ENCODE data around the gene LST1. TPM values are rescaled to one million over a fixed set of nuclear protein-coding genes. Genes with fewer than 3 reads are reported as not detected.

The LST1 gene
- total and polyA plus RNA-seq, 4 donors: 9.6 to 164 (median 87.4) TPM

GRCh38 chr6:31573239-31574105 is 12.6 kb upstream of the LST1 start:
- DNase-seq (no peak), ATAC-seq (ENCODE audit: insufficient read depth, low FRiP score) (no peak)
- Histone ChIP-seq H3K9me3 (ENCODE audit: control insufficient read depth in 4 of 4, insufficient read depth in 3 of 4, low read length in 3 of 4) (no peaks in the 10 kb centered on the region), H3K36me3 (ENCODE audit: control insufficient read depth in 4 of 4, insufficient read depth in 4 of 4, low read length in 4 of 4) (no peaks in the 10 kb centered on the region), H3K4me3 (no peak overlapping the region), H3K9ac (ENCODE audit: insufficient read depth in 1 of 2, low read length in 2 of 2) (no peak overlapping the region), H3K27me3 (ENCODE audit: control insufficient read depth in 3 of 3, insufficient read depth in 3 of 3, low read length in 2 of 3) (peaks cover 0 to 9% (median 0%) of the 10 kb centered on the region in 3 donors), H3K27ac (ENCODE audit: low read depth in 1 of 2, low read length in 1 of 2) (no peak overlapping the region), H3K4me1 (ENCODE audit: control insufficient read depth in 5 of 5, insufficient read depth in 5 of 5, low read length in 5 of 5) (no peaks in the 10 kb centered on the region)
- 93 to 94% methylated on average over 9 of the region's 9 CpGs for WGBS, 2 donors
- TF ChIP-seq, protein P1, sequence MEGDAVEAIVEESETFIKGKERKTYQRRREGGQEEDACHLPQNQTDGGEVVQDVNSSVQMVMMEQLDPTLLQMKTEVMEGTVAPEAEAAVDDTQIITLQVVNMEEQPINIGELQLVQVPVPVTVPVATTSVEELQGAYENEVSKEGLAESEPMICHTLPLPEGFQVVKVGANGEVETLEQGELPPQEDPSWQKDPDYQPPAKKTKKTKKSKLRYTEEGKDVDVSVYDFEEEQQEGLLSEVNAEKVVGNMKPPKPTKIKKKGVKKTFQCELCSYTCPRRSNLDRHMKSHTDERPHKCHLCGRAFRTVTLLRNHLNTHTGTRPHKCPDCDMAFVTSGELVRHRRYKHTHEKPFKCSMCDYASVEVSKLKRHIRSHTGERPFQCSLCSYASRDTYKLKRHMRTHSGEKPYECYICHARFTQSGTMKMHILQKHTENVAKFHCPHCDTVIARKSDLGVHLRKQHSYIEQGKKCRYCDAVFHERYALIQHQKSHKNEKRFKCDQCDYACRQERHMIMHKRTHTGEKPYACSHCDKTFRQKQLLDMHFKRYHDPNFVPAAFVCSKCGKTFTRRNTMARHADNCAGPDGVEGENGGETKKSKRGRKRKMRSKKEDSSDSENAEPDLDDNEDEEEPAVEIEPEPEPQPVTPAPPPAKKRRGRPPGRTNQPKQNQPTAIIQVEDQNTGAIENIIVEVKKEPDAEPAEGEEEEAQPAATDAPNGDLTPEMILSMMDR (IDR thresholded peaks at IDR 0.05; ENCODE audit: control extremely low read depth, extremely low read depth): no peak

DNA sequence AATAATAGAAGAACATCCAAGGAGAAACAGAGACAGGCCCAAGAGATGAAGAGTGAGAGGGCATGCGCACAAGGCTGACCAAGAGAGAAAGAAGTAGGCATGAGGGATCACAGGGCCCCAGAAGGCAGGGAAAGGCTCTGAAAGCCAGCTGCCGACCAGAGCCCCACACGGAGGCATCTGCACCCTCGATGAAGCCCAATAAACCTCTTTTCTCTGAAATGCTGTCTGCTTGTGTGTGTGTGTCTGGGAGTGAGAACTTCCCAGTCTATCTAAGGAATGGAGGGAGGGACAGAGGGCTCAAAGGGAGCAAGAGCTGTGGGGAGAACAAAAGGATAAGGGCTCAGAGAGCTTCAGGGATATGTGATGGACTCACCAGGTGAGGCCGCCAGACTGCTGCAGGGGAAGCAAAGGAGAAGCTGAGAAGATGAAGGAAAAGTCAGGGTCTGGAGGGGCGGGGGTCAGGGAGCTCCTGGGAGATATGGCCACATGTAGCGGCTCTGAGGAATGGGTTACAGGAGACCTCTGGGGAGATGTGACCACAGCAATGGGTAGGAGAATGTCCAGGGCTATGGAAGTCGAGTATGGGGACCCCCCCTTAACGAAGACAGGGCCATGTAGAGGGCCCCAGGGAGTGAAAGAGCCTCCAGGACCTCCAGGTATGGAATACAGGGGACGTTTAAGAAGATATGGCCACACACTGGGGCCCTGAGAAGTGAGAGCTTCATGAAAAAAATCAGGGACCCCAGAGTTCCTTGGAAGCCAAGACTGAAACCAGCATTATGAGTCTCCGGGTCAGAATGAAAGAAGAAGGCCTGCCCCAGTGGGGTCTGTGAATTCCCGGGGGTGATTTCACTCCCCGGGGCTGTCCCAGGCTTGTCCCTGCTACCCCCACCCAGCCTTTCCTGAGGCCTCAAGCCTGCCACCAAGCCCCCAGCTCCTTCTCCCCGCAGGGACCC is 11.7 kb upstream of the LST1 start:
- peaks cover 0 to 4% (median 0%) of the 10 kb centered on the region in 3 donors for H3K27me3 ChIP-seq (ENCODE audit: control insufficient read depth in 3 of 3, insufficient read depth in 3 of 3, low read length in 2 of 3)
- no peak overlapping the region for H3K27ac ChIP-seq (ENCODE audit: low read depth in 1 of 2, low read length in 1 of 2)
- H3K4me3 ChIP-seq: no peak overlapping the region
- ATAC-seq (ENCODE audit: insufficient read depth, low FRiP score) (no peak), DNase-seq (no peak)
- no peak overlapping the region for H3K9ac ChIP-seq (ENCODE audit: insufficient read depth in 1 of 2, low read length in 2 of 2)
- no peaks in the 10 kb centered on the region for H3K9me3 ChIP-seq (ENCODE audit: control insufficient read depth in 4 of 4, insufficient read depth in 3 of 4, low read length in 3 of 4)
- H3K4me1 ChIP-seq (ENCODE audit: control insufficient read depth in 5 of 5, insufficient read depth in 5 of 5, low read length in 5 of 5): no peaks in the 10 kb centered on the region
- 84 to 89% methylated on average over 14 of the region's 14 CpGs for WGBS, 2 donors
- H3K36me3 ChIP-seq (ENCODE audit: control insufficient read depth in 4 of 4, insufficient read depth in 4 of 4, low read length in 4 of 4): no peaks in the 10 kb centered on the region
- TF ChIP-seq, protein P1 (IDR thresholded peaks at IDR 0.05; ENCODE audit: control extremely low read depth, extremely low read depth): no peak

- H3K27ac ChIP-seq (ENCODE audit: low read depth in 1 of 2, low read length in 1 of 2): no peak within 1 kb of the TSS
- ATAC-seq (ENCODE audit: insufficient read depth, low FRiP score): peak; percentile 48
- DNase-seq: no peak
- H3K27me3 ChIP-seq (ENCODE audit: control insufficient read depth in 3 of 3, insufficient read depth in 3 of 3, low read length in 2 of 3): peaks cover 0 to 4% (median 0%) of the 10 kb centered on the region in 3 donors
- WGBS, 2 donors: 33 to 50% methylated on average over 18 to 19 of the region's 19 CpGs
- H3K9me3 ChIP-seq (ENCODE audit: control insufficient read depth in 4 of 4, insufficient read depth in 3 of 4, low read length in 3 of 4): no peaks in the 10 kb centered on the region
- H3K4me1 ChIP-seq (ENCODE audit: control insufficient read depth in 5 of 5, insufficient read depth in 5 of 5, low read length in 5 of 5): no peaks in the 10 kb centered on the region
- no peak within 1 kb of the TSS for H3K9ac ChIP-seq (ENCODE audit: insufficient read depth in 1 of 2, low read length in 2 of 2)
- H3K36me3 ChIP-seq (ENCODE audit: control insufficient read depth in 4 of 4, insufficient read depth in 4 of 4, low read length in 4 of 4): no peaks in the 10 kb centered on the region
- TF ChIP-seq, protein P1 (IDR thresholded peaks at IDR 0.05; ENCODE audit: control extremely low read depth, extremely low read depth): no peak
- no peak within 1 kb of the TSS for H3K4me3 ChIP-seq
These were observed 10.7 kb upstream of the LST1 start, which contains the start of gene TNF for GRCh38 chr6:31575335-31575901. TSS of gene TNF (plus strand) at chr6:31575565. CDS start at chr6:31575742, 177 bp downstream.
